ENCODE data around the gene LDB2.

Gene LDB2

DNA sequence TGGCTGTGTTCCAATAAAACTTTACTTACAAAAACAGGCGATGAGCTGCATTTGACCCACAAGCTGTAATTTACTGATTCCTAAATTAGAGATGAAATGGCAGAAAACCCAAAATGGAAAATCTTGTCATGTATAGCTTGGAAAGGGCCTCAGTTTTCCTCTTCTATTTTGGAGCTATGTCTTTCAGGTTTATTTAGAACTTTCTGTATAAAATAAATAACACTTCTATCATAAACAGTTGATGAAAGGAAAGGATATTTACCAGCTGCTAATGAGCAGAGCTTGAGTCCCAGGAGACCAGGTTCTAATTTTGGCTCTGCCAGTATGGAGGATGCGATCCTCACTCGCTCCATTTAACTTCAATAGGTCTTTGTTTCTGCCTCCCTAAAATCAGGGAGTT lies 213.5 kb downstream of the LDB2 start:
- no peak for DNase-seq (ENCODE audit: low read depth)
- TF ChIP-seq CTCF (IDR thresholded peaks at IDR 0.05; ENCODE audit: insufficient read depth, low read depth, low read length, missing control alignments): no peak
- no peak overlapping the region for H3K4me3 ChIP-seq (ENCODE audit: low read depth, low read length)

DNA sequence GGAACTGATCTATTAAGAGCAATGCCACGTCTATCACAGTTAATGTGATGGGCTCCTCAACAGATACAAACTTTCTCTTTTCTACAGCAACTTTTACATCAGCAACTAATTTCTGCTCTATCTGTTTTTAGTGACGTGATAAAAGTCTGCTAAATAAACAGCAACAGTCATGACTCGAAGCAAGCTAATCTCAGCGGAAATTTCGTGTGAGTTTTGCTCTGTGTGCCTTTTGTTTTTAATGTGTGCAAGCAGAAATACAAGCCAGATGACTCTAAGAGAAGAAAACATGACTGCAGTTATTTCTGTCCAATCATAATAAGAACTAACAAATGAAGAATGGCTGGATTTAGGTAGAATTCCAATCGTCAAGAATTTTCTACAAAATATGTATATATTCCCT lies 214.3 kb downstream of the LDB2 start:
- no peak for TF ChIP-seq CTCF (IDR thresholded peaks at IDR 0.05; ENCODE audit: insufficient read depth, low read depth, low read length, missing control alignments)
- no peak for DNase-seq (ENCODE audit: low read depth)
- no peak overlapping the region for H3K4me3 ChIP-seq (ENCODE audit: low read depth, low read length)

DNA sequence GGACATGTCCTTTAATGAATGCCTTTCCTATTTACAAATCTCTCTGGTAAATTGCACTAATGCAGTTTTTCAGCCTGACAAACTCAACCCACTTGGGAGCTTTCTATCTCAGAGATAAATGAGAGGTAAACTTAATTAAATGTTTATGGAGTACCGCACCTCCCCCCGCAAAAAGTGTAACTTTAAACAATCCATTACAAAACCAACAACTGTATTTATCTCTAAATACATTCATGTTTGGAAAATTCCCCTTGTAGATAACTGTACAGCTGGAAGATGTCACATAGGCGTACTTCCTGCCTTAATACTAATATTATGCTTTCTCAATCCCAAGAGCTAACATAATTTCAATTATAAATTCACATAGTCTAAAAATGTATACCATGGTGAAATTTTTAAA lies 215.5 kb downstream of the LDB2 start:
- no peak overlapping the region for H3K4me3 ChIP-seq (ENCODE audit: low read depth, low read length)
- TF ChIP-seq CTCF (IDR thresholded peaks at IDR 0.05; ENCODE audit: insufficient read depth, low read depth, low read length, missing control alignments): no peak
- DNase-seq (ENCODE audit: low read depth): no peak

GRCh38 chr4:16677001-16677944 lies 221.2 kb downstream of the LDB2 start:
- no peak overlapping the region for H3K4me3 ChIP-seq (ENCODE audit: low read depth, low read length)
- DNase-seq (ENCODE audit: low read depth): no peak

GRCh38 chr4:16676230-16676770 lies 222.1 kb downstream of the LDB2 start:
- no peak overlapping the region for H3K4me3 ChIP-seq (ENCODE audit: low read depth, low read length)
- TF ChIP-seq CTCF (IDR thresholded peaks at IDR 0.05; ENCODE audit: insufficient read depth, low read depth, low read length, missing control alignments): no peak
- DNase-seq (ENCODE audit: low read depth): no peak

More at GRCh38 chr4:16677001-16677944, 221.2 kb downstream of the LDB2 start:
- TF ChIP-seq CTCF (IDR thresholded peaks at IDR 0.05; ENCODE audit: insufficient read depth, low read depth, low read length, missing control alignments): no peak

DNA sequence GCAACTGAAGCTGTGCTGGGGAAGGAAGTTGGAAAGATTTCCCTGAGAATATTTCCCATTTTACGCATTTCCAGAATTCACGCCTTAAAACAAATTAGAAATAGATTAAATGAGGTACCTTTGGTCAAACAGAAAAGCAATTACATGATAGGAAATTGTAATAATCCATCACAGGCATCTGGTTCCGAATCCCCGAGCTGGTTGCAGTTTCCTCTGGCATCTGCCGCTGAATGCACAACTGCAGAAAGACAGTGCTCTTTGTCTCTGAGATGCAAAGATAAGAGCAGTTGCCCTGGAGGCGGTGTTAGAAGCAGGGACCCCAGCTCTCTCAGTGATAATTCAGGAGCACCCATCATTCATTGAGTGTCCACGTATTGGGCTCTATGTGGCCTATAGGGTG lies 224.4 kb downstream of the LDB2 start:
- DNase-seq (ENCODE audit: low read depth): no peak
- TF ChIP-seq CTCF (IDR thresholded peaks at IDR 0.05; ENCODE audit: insufficient read depth, low read depth, low read length, missing control alignments): no peak
- no peak overlapping the region for H3K4me3 ChIP-seq (ENCODE audit: low read depth, low read length)

Data from GM12865 (cell line).